Stimulated activated CD8-positive, alpha-beta memory T cell treated with anti-CD3 and anti-CD28 coated beads, Interleukin-15, amount 100 ng/mL, for 1 hour (primary cell): ENCODE results near the gene PPP6C.
"Not testable (repeated sequence)": the region's sequence is repeated elsewhere in the genome, so short reads cannot be mapped to it uniquely, and the experiment has no call there.

ENCODE experiments used
- DNase-seq: peaks from one replicate; pipeline ENCODE4 v3.0.0-alpha.2; 2020; ENCODE audit warnings: low read depth

Gene PPP6C

DNA sequence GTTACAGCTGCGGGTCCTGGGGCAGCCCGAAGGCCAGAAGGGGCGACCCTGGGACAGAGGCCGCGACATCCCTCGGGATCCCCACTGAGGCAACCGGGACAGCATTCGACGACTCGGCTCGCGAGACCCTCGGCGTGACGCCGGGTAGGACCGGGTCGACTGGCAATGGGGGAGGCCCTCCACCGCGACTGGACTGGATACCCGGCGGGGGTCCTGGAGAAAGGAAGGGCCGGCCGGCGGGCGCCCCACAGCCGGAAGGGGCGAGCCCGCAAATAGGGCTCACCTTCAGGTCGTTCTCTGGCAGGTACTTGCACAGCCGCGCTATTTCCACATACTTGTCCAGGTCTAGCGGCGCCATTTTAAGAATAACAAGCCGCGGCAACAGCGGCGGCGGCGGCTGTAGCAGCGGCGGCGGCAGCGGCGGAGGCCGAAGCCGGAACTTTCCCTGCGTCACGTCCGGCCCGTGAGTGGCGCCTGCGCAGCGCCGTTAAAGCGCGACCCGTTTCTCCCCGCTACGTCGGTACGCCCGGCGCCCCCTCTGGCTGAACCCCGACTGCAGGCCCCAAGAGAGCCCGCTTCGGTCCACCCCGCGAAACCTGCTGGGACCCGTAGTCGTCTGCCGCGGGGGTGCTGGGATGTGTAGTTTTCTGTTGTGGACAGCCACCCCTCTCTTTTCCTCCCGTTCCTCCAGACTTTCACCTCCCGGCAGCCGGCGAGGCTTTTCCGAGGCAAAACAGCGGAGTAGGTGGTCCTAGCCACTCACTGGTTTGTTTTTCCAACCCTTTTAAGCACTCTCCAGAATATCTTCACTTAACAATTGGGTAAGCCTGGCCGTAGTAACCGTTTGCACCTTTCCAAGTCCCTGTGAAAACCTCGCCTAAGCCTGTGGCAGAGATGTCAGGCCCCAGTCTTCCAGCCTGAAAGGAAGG is at the start of gene PPP6C:
Gene PPP6C (minus strand): TSS at position 443 of the 929 bp plus-strand sequence. CDS start 85 bp downstream, at position 358.
- peak; percentile 94 for DNase-seq

DNA sequence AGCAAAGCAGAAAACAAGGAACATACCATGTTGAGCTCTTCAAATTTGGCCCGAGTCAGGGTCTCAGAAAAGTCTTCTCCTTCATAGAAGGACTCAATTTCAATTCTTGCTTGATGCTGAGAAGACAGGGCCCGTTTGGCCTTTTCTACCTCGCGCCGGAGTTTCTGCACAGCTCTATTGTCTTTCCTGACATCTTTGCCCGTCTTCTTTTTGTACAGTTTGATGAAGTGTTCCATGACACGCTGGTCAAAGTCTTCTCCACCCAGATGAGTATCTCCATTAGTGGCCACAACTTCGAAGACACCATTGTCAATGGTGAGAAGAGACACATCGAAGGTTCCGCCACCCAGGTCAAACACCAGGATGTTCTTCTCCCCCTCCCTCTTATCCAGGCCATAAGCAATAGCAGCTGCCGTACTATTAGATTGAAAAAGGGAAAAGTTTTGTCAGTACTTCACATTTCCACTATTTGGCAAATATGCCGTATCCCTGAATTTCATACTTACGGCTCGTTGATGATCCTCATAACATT is 49.4 kb upstream of the PPP6C start:
- no peak for DNase-seq

DNA sequence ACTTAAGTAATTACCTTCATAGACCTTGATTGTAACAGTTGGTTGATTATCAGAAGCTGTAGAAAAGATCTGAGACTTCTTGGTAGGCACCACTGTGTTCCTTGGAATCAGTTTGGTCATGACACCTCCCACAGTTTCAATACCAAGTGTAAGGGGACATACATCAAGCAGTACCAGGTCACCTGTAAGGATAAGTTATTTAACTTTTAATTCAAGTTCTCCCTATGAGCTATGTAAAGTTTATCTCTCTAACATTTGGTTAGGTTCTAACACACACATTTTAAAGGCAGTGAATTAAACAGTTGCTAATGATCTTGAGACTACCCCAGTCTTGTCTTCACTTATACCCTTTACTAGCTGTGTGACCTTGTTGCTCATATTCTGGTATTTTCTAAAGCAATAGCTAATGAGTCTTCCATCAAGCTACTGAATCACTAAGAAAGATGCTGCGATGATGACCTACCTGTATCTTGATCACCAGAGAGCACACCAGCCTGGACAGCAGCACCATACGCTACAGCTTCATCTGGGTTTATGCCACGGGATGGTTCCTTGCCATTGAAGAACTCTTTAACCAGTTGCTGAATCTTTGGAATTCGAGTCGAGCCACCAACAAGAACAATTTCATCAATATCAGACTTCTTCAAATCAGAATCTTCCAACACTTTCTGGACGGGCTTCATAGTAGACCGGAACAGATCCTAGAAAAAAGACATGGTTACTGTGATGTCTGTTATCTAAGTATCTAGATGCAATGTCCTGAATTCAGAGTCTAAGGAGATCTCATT is 48.7 kb upstream of the PPP6C start:
- DNase-seq, result no peak

DNA sequence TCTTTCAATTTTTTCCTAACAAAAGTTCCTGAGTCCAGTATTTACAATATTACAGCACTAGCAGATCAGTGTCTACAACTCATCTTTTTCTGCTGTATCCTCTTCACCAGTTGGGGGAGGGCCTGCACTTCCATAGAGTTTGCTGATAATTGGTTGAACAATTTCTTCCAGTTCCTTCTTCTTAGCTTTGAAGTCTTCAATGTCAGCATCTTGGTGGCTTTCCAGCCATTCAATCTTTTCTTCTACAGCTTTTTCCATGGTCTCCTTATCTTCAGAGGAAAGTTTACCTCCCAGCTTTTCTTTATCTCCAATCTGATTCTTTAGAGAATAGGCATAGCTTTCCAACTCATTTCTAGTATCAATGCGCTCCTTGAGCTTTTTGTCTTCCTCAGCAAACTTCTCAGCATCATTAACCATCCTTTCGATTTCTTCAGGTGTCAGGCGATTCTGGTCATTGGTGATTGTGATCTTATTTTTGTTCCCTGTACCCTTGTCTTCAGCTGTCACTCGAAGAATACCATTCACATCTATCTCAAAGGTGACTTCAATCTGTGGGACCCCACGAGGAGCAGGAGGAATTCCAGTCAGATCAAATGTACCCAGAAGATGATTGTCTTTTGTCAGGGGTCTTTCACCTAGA is 47.0 kb upstream of the PPP6C start:
- DNase-seq, result not testable (repeated sequence)

DNA sequence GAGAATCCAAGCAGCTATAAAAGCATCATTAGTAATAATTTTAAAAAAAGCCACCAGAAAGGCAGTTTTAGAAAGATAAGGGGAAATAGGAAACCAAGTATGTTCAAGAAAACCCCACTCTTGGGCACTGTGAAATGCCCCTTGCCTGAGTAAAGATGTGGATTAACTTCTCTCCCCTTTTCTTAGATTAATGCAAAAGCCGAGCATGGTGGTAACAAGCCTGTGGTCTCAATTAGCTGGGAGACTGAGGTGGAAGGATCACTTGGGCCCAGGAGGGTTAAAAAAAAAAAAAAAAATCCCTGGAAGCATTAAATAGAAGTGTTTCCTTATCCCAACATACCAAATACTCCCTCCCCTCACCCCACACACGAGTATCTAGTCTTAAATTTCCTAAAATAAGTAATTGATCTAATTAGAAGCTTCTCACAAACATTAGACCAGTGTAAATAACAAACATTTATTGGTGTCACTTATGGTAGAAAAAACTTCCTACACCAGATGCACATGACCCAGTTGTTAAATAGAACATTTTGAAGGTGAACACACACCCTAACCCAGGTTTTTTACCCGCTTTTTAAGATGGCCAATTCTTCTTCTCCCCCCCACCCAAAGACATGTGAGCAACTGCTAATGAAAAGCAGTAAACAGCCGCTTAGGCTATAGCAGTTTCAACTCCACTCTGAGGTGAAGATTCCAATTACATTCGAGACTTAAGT is 46.4 kb upstream of the PPP6C start:
- no peak for DNase-seq

DNA sequence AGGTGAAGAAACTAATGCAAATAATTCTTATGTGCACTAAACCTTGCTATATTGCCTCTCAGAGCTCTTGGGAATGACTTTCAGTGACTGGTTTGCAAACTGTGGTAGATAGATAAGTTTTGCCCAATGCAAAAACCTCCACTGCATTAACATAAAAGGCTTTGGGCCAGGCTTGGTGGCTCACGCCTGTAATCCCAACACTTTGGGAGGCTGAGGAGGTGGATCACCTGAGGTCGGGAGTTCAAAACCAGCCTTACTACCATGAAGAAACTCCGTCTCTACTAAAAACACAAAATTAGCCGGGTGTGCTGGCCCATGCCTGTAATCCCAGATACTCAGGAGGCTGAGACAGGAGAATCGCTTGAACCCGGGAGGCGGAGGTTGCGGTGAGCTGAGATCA is 44.5 kb upstream of the PPP6C start:
- DNase-seq, result not testable (repeated sequence)

- no peak for DNase-seq
These were observed 44.1 kb upstream of the PPP6C start for GRCh38 chr9:125233678-125234077.

DNA sequence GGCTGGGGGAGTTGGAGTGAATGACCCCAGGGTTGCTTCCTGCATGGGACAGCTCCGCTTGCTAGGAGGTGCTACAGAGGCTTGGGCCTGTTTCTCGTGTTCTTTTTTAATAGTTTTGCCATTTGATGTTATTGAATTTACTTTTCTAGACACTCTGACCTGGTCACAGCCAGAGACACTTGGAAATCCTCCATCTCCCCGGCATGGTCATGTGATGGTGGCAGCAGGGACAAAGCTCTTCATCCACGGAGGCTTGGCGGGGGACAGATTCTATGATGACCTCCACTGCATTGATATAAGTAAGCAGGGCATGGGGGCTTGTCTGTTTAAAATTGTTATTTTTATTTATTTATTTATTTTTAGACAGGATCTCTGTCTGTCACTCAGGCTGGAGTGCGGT is 38.2 kb upstream of the PPP6C start:
- no peak for DNase-seq

GRCh38 chr9:125224858-125225257 is 35.3 kb upstream of the PPP6C start:
- DNase-seq, result not testable (repeated sequence)

- no peak for DNase-seq
These were observed 29.0 kb upstream of the PPP6C start for GRCh38 chr9:125218621-125219020.

DNA sequence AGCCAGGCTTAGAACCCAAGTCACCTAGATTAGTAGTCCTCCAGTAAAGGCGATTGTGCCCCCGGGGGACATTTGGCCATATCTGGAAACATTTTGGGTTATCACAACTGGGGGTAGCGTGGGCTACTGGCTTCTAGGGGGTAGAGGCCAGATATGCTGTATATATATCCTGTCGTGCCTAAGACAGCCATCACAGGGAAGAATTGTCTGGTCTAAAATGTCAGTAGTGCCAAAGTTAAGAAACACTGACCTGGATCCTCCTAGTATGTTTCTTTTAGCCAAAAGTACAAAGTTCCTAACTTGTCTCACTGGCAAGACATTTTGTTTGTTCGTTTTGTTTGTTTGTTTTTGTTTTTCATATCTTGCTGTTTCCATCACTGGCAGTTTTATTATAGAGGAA is 24.6 kb upstream of the PPP6C start:
- DNase-seq, result no peak

GRCh38 chr9:125204477-125204876 is 14.9 kb upstream of the PPP6C start:
- no peak for DNase-seq

DNA sequence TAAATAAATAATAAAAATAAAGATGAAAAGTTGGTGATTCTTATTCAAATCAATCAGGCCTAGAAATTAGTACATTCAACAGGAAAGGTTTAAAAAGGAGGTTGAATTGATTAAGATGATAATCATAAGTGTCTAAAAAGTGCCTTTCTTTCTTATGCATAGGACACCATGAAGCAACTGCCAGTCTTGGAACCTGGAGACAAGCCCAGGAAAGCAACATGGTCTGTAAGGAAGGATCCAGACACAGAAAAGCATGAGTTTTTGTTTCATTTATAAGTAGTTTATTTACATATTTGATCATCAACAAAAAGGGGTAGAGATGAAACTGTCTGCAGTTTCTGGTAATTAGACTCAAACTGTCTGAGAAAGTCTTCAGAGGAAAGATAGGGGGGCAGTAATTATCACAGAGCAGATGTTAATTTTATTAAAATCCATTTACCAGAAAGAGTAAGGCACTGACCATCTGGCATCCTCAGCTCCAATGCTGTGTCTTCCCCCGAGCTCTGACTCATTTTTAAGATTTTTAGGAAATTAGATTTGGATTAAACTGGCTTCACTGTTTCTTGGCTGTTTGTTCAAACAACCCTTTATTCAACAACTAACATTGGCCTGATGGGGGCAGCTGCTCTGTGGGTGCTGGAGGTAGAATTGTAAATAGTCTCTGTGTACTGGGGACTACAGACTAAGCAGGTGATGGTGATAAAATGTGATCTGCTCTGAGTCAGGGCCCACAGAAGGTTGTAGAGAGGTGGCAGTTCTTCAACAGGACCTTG is 13.4 kb upstream of the PPP6C start:
- no peak for DNase-seq

DNA sequence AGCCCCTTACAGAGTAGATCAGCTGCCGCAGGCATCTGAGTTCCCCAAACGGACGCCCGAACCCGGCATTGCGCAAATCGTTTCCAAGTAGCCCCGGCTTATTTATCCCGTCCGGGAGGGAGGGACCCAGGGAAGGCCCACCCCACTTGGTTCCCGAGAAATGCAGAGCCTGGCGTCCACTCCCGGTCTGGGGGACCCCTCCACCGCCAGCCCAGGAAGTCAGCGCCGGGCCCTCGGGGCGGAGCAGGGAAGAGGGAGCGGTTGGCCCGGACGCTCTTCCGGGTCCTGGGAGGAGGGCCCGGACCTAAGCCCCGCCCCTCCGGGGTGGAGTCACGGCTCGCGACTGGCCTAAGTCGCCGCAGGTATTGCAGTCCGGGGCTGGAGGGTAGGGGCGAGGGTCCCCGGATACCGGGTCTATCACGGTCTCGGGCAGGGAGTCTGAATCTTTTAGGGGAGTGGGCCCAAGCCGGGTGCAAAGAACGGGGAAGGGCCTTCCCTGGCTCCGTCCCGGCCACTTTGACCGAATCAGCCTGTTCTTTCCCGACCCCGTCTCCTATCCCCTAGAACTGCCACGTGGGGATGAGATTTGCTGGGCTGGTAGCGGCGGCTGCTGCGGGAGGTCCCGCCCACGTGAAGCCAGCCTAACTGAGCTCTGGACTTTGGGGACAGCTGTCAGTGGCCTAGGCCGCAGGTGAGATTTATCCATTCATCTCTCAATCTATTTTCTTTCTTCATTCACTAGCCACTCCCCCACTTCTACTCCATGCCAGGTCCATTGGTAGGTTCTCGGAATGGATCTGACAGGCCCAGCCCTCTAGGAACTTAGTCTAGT is 10.8 kb upstream of the PPP6C start, which contains the start of gene RABEPK:
Gene RABEPK (plus strand): TSS at position 327 of the 832 bp plus-strand sequence. CDS start 2,472 bp downstream, outside the sequence.
- DNase-seq, result peak; percentile 81

DNA sequence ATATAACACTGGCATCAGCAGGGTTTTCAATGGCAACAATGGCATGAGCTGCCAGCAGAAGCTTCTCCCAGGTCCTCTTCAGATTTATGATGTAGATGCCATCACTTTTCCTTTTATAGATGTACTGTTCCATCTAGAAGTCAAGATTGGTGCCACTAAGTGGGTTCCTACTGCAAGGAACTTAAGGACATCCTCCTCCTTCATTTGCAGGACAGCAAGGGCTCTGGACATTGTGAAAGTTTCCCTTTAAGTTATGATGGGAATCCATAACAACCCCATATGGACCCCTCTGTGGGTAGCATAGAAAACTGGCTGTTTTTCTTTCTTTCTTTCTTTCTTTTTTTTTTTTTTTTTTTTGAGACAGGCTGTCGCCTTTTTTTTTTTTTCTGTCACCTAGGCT is 6.0 kb upstream of the PPP6C start:
- DNase-seq, result not testable (repeated sequence)

DNA sequence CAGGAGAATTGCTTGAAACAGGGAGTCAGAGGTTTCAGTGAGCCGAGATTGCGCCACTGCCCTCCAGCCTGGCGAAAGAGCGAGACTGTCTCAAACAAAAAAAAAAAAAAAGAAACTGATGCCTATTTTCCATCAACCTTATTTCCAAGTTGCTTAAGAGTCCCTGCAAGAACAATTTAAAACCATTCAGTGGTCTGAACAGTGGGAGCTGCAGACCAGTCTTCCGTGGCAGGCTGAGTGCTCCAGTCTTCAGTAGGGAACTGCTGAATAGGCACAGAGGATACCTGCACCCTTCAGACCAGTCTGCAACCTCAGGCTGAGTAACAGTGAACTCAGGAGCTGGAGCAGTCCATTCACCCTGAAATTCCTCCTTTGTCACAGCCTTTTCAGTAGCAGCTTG is 4.9 kb upstream of the PPP6C start:
- DNase-seq, result not testable (repeated sequence)

- no peak for DNase-seq
These were observed 778 bp upstream of the PPP6C start for GRCh38 chr9:125190361-125190801.

GRCh38 chr9:125189011-125189360 is 617 bp downstream of the PPP6C start:
- peak; percentile 6 for DNase-seq

- no peak for DNase-seq
These were observed 6.0 kb downstream of the PPP6C start for GRCh38 chr9:125183561-125183960.

DNA sequence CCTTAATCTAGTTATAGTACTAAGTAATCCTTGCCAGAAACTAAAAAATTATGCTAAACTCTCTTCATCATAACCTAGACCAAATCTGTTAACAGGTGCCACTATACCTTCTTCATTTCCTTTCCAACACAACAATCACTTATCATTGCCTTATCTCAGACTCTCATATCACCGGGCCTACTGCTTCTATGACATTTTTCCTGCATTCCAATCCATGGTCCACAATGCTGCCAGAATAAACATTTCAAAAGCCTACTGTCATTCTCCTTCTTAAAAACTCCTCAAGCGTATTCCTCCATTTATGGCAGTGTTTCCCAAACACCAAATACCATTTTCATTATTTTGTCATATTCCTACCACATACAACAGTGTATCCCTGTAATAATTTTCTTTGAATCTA is 6.5 kb downstream of the PPP6C start:
- no peak for DNase-seq
